ENCODE data around the gene TYRO3.

Gene TYRO3

DNA sequence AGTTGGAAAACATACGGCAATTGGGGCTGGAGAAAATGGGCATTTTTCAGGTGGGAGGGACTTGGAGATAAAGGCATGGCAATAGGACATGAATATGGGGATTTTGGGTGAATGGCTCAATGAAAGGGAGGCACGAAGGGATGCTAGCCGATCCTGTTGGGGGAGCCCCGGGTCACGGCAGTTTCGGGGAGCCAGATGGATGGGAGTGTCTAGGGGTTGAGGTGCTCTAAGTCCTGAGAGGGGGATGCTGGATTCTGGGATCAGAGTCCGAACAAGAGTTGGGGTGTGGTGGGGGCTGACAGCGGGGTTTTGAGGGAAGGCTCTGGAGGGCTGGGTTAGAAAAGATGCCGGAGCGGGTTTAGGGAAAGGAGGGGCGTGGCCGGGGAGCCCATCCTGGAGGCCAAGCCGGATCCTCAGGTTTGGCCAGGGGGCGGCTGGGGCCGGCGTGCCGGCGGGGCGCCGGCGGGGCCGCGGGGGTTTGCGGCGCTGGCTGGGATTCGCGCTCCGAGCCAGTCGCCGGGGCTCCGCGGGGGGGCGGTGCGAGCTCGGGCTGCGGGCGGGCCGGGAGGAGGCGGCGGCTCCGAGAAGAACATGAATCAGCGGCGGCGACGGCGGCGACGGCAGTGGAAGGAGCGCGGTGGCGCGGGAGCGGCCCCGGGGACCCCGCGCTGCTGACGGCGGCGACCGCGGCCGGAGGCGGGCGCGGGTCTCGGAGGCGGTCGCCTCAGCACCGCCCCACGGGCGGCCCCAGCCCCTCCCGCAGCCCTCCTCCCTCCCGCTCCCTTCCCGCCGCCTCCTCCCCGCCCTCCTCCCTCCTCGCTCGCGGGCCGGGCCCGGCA is at the start of gene TYRO3:
TYRO3 (plus strand) TSS at position 813 of the 839 bp plus-strand sequence. CDS start 46 bp downstream, outside the sequence.
- DNase-seq (ENCODE audit: low read depth), result peak; percentile 63

DNA sequence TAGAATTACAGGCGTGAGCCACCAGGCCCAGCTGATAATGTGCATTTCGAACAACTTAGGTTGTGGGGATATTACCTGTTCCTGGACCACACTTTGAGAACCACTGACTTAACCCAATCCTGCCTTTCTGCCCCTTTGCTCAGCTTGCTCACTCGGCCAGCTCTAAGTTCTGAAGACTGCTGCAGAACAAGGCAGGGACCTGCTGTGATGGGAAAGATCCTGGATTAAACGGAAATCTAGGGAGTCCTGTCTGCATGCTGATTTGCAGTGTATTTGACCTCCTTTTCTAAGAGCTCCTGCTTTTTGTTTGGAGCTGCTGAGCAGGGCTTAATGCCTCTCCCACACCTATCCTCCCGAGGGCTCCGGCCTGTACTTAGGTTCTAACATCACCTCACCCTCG is 48.3 kb upstream of the TYRO3 start:
- DNase-seq (ENCODE audit: low read depth), result no peak

- DNase-seq (ENCODE audit: low read depth), result no peak
Measured at GRCh38 chr15:41511331-41511898, 47.6 kb upstream of the TYRO3 start.

- DNase-seq (ENCODE audit: low read depth), result no peak
Measured at GRCh38 chr15:41511899-41512369, 47.1 kb upstream of the TYRO3 start.

- no peak for DNase-seq (ENCODE audit: low read depth)
Measured at GRCh38 chr15:41512512-41512939, 46.5 kb upstream of the TYRO3 start.

- DNase-seq (ENCODE audit: low read depth), result no peak
Measured at GRCh38 chr15:41512940-41513505, 46.0 kb upstream of the TYRO3 start.

- no peak for DNase-seq (ENCODE audit: low read depth)
Measured at GRCh38 chr15:41513506-41514227, 45.3 kb upstream of the TYRO3 start, which contains the start of gene LTK. Gene LTK, minus strand, starts transcription at chr15:41513827. Its CDS starts 118 bp downstream, at chr15:41513709.

DNA sequence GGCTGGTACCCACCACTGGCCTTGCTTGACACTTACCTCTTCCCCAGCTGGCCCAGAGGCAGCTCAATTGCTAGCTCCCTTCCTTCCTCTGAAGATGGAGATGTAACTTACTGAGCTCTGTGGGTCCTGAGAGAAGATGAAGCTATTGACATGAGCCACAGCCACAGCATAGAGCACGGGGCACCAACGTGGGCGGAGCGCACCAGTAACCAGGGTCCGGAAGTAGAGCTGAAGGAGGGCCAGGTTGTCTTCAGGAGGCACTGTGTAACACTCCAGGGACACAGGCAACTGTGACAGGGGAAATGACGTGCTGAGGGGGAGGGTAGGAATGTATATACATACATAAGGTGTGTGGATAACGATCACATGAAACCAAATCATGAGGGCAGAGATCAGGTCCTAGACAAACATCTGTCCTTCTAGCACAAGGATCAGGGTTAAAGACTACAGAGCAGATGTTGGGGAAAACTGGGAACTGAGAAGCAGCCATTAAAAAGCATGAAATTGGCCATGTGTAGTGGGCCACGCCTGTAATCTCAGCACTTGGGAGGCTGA is 41.0 kb upstream of the TYRO3 start:
- DNase-seq (ENCODE audit: low read depth), result no peak

- no peak for DNase-seq (ENCODE audit: low read depth)
Measured at GRCh38 chr15:41520636-41521035, 38.4 kb upstream of the TYRO3 start.

- no peak for DNase-seq (ENCODE audit: low read depth)
Measured at GRCh38 chr15:41521614-41522013, 37.4 kb upstream of the TYRO3 start.

DNA sequence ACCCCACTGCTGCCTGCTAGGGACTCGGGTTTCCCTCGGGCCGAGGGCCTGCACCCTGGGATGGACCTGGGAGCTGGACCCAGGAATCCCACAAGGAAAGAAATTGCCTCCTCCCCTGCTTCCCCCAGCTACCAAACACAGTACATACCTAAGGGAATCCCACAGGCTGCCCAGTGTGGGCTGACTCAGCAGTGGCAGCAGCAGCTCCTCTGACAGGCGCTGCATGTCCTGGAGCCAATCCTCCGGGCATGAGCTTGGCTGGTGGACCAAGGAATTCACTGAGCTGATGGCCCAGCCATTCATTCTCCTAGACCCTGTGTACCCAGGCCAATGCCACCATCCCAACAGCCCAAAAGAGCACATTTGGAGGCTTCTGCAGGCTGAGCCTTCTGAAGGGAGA is 35.9 kb upstream of the TYRO3 start:
- no peak for DNase-seq (ENCODE audit: low read depth)

DNA sequence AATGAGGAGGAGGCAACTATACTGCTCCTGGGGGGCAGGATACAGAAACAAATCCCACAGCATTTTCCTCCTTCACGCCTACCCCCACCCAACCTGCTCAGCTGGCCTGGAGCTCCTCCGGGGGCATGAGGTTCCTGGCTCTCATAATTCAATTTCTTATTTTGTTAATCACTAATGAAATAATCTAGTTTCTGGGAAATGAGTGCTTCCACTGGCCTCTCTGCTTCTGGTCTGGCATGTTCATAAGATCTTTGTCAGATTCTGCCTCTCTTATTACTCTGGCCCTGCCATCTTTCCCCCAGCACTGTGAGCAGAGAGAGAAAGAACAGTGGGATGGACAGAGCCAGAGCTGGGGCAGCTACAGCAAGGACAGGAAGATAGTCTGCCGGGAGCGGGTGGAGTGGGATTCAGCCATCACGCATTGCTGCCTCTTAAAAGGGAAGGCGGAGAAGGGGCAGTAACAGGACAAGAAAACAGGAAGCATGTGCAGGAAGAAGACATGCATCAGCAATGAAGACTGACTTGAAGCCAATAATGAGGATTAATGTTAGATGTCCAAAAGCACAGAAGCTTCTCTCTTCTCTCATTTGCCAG is 28.6 kb upstream of the TYRO3 start:
- no peak for DNase-seq (ENCODE audit: low read depth)

DNA sequence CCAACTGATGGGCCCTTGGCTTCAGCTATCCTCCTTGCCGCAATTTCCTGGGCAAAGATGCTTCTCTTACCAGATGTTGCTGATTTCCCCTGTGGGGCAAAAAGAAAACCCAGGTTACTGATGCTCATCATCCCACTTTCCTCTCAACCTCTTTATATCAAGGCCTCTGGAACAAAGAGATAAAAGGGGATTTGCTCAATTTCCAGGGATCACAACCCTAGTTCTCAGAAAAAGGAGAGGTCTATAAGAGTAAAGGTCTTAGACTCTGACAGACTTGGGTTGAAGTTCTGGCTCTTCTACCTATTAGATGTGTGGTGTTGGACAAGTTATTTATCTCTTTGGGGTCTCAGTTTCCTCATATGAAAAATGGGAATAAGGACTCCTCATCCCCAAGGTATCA is 23.5 kb upstream of the TYRO3 start:
- DNase-seq (ENCODE audit: low read depth), result no peak

- DNase-seq (ENCODE audit: low read depth), result no peak
Measured at GRCh38 chr15:41536866-41537265, 22.1 kb upstream of the TYRO3 start.

DNA sequence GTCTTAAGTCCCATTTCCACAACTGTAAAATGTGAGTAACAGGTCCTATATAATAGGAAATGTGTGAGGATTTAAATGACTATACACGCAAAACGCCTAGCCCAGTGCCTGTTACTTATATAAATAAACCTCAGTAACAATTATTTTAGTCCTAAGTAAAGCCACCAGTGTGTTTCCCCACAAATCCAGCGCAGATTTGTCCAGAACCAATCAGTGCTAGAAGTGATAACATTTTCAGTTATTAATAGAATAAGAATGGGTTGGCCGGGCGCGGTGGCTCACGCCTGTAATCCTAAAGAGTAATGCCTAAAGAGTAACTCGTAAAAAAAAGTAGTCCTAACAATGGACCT is 15.5 kb upstream of the TYRO3 start:
- DNase-seq (ENCODE audit: low read depth), result no peak

DNA sequence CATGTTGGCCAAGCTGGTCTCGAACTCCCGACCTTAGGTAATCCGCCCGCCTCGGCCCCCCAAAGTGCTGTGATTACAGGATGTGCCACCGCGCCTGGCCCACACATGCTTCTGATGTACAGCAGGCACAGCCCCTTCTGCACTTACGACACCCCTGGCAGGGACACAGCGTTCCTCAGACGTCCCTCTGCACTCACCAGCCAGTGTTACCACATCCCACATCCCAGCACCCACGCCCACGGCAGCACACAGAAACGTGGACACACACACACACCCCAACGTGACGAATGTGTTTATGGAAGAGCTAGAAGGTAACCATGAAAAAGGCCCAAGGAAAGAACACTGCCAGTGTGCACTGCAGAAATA is 14.4 kb upstream of the TYRO3 start:
- DNase-seq (ENCODE audit: low read depth), result no peak

- no peak for DNase-seq (ENCODE audit: low read depth)
Measured at GRCh38 chr15:41545218-41545617, 13.8 kb upstream of the TYRO3 start.

DNA sequence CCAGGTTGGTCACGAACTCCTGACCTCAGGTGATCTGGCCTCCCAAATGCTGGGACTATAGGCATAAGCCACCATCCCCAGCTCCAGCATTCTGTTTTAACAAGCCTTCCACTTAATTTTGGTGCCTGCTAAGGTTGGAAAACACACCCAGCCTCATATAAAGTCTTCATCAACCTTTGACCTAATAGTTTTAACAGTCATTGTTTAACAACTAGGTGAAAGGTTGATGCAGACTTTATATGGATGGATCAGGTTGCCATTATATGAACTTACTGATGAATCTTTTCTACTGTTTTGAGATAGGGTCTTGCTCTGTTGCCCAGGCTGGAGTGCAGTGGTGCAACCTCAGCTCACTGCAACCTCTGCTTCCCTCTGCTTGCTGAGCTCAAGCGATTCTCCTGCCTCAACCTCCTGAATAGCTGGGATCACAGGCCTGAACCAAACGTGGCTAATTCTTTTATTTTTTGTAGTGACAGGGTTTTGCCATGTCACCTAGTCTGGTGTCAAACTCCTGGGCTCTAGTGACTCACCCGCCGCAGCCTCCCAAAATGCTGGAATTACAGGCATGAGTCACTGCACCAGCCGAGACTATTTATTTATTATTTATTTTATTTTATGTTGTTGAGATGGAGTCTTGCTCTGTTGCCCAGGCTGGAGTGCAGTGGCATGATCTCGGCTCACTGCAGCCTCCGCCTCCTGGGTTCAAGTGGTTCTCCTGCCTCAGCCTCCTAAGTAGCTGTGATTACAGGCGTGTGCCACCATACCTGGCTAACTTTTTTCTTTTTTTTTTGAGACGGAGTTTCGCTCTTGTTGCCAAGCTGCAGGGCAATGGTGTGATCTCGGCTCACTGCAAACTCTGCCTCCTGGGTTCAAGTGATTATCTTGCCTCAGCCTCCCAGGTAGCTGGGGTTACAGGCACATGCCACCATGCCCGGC is 11.9 kb upstream of the TYRO3 start:
- DNase-seq (ENCODE audit: low read depth), result no peak

- no peak for DNase-seq (ENCODE audit: low read depth)
Measured at GRCh38 chr15:41550066-41550775, 8.8 kb upstream of the TYRO3 start.

GRCh38 chr15:41553731-41554130 is 5.3 kb upstream of the TYRO3 start:
- DNase-seq (ENCODE audit: low read depth), result no peak
